Colonic mucosa (tissue), 4 donors: ENCODE data around the gene FCER2. TPM values are rescaled to one million over a fixed set of nuclear protein-coding genes. Genes with fewer than 3 reads are reported as not detected.

Experiments used
- DNase-seq: peaks from one replicate; pipeline ENCODE4 v3.0.0-alpha.2; 2020
- H3K27ac ChIP-seq: fragments of 200-600 bp; one replicate; pipeline ENCODE4 v1.8.0; 2021
- H3K27me3 ChIP-seq: fragments of 200-600 bp; one replicate; pipeline ENCODE4 v1.8.0; 2021
- H3K36me3 ChIP-seq: fragments of 200-600 bp; one replicate; pipeline ENCODE4 v1.8.0; 2021
- H3K4me1 ChIP-seq: fragments of 200-600 bp; one replicate; pipeline ENCODE4 v1.8.0; 2021; ENCODE audit warnings: mild to moderate bottlenecking
- H3K4me3 ChIP-seq: fragments of 200-600 bp; one replicate; pipeline ENCODE4 v1.8.0; 2021
- H3K9ac ChIP-seq, 2 donors: one replicate each; pipeline ENCODE4 v1.7.0; 2013; ENCODE audit warnings: control low read depth in 2 of 2, low read depth in 2 of 2, low read length in 2 of 2
- H3K9me3 ChIP-seq: fragments of 200-600 bp; one replicate; pipeline ENCODE4 v1.8.0; 2021
- intact Hi-C: fragments of 100-400 bp; cut with DNase I; formaldehyde crosslinking; loops from one replicate; pipeline ENCODE4 v1.14.1; 2022
- total RNA-seq, 2 donors: library from RNA; stranded (reverse); fragmentation: NEBNext Ultra II Directional in 1 of 2; extraction: Animal tissue kit (Norgen Biotek cat#: 25700) in 1 of 2; gene quantifications; one replicate each; pipeline ENCODE4 v1.2.1, GENCODE V29; 2021
- TF ChIP-seq, protein P1 (sequence below): fragments of 200-600 bp; IDR thresholded peaks from one replicate; pipeline ENCODE4 v1.8.0; 2022; ENCODE audit warnings: antibody characterized with exemption, mild to moderate bottlenecking
- donor health status: healthy.
- donor health status: DM: no; HTN: no; CAD: no.
- donor health status: DM: no; HTN: no; CAD: no.

The FCER2 gene
- total RNA-seq, 2 donors from 2014 or later = 0.35 to 1.3 TPM

DNA sequence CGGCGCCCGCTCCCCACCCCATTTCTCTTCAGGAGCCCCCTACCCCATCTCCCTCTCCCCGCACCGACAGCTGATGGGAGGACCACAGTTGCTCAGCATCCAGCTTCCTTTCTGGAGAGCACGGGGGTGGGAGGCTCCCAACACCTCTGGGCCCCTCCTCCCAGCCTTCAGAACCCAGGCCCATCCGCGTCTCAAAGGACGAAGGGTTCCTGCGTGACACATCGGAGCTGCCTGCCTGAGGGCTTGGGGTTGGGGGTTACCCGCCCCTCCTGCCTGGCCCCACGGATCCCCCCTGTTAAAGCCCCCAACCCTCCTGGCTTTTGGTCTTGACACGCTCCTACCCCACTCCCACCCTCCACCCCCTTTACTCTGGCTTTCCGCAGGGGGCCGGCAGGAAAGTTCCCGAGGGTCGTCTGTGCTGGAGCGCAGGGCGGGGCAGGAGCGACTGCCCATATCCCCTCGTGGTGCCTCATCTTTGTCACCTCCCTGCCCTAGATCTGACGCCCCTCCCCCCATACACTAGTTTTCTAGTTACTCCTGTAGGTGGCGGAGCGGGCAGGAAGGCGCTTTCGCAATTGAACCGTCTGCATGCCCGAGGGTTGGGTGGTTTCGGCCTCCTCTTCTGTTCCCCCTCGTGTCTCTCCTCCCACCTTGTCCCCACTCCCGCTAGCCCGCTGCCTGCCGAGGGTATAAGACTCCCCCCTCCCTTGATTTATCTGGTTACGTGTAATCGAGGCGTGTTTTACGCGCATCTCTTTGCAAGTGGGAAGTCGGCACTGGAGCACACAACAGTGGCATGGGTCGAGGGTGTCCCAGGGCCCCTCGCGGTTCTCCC is 20.4 kb downstream of the FCER2 start:
- Histone ChIP-seq H3K9me3 (no peaks in the 10 kb centered on the region), H3K27me3 (no peaks in the 10 kb centered on the region), H3K27ac (peak overlapping the region; percentile 82), H3K4me3 (peak overlapping the region; percentile 83), H3K4me1 (no peaks in the 10 kb centered on the region), H3K36me3 (no peaks in the 10 kb centered on the region), H3K9ac (peak overlapping the region; percentile 90 to 99)
- intact Hi-C loops = loop anchor here (2.0 kb wide), 2 partner anchors 113 to 117 kb away; no protein-coding TSS in a partner anchor
- TF ChIP-seq, protein P1, sequence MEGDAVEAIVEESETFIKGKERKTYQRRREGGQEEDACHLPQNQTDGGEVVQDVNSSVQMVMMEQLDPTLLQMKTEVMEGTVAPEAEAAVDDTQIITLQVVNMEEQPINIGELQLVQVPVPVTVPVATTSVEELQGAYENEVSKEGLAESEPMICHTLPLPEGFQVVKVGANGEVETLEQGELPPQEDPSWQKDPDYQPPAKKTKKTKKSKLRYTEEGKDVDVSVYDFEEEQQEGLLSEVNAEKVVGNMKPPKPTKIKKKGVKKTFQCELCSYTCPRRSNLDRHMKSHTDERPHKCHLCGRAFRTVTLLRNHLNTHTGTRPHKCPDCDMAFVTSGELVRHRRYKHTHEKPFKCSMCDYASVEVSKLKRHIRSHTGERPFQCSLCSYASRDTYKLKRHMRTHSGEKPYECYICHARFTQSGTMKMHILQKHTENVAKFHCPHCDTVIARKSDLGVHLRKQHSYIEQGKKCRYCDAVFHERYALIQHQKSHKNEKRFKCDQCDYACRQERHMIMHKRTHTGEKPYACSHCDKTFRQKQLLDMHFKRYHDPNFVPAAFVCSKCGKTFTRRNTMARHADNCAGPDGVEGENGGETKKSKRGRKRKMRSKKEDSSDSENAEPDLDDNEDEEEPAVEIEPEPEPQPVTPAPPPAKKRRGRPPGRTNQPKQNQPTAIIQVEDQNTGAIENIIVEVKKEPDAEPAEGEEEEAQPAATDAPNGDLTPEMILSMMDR = peak; percentile 43
- peak; percentile 88 for DNase-seq

DNA sequence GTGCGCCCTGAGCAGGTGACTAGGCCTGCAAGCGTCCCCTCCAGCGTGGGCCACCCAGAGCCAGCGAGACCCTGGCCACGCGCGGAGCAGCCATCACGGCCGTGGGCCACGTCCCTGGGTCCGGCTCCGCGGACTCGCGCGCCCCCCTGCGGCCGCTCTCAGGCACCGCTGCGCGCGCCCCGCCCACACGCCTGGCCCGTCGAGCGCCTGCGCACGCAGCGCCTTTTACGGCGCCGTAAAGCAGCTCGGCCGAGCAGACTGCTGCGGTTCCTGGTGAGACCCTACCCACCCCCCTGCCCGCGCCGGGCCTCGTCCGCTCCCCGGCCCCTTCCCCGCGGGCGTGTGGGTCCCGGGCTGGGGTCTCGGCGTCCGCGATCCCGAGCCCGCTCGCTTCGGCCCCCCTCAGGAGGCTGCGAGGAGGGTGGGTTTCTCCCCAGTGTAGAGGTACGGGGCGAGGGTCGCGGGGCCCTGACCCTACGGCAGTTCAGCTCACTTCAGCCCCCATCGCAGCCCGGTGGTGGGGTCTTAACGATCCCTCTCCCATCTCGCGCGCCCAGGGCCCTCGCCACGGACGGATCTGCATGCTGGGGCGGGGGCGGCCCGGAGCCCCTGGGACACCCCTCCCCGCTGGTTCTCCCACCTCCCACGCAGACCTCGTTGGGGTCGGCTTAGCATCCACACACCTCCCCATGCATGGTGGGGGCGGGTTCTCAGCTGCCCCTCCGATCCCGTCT is 21.2 kb downstream of the FCER2 start, which contains the start of gene TRAPPC5:
Gene TRAPPC5 (plus strand): TSS at position 228 of the 734 bp plus-strand sequence. CDS start 1,421 bp downstream, outside the sequence.
- Histone ChIP-seq H3K9ac (peak within 1 kb of the TSS; percentile 90 to 99), H3K4me1 (no peaks in the 10 kb centered on the region), H3K27me3 (no peaks in the 10 kb centered on the region), H3K9me3 (no peaks in the 10 kb centered on the region), H3K27ac (peak within 1 kb of the TSS; percentile 82), H3K4me3 (peak within 1 kb of the TSS; percentile 83), H3K36me3 (no peaks in the 10 kb centered on the region)
- intact Hi-C loops = loop anchor here (2.0 kb wide), 1 partner anchor 112 kb away; no protein-coding TSS in a partner anchor
- peak; percentile 87 for DNase-seq
- TF ChIP-seq, protein P1 = peak; percentile 95

DNA sequence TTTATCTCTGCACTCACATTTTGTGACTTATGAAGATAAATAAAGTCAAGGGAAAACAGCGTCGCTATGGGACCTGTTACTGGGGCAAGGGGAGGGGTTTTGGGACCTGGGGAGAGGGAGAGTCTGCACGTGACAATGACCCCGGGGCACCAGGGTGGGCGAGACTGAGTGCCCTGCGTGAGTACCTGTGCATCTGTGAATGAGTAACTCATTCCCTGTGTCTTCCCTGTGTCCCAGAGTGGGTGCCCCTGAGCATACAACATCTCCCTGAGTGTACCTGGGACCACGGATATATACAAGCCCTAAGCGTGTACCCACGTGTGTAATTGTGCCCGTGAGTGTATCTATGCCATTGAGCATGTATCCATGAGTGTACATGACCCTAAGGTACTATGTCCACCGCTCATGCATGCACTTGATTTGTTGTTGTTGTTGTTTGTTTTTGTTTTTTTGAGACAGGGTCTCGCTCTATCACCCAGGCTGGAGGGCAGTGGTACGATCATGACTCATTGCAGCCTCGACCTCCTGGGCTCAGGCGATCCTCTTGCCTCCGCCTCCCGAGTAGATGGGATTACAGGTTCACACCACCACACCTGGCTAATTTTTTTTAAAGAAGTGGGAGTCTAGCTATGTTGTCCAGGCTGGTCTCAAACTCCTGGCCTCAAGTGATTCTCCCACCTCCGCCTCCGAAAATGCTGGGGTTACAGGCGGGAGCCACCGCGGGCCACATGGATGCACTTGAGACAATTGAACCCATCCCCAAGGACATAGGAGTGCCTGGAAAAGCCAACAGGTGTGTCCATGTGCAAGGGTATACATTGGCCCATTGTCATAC is 21.9 kb downstream of the FCER2 start:
- Histone ChIP-seq H3K9ac (peak overlapping the region; percentile 90 to 99), H3K4me1 (no peaks in the 10 kb centered on the region), H3K36me3 (no peaks in the 10 kb centered on the region), H3K9me3 (no peaks in the 10 kb centered on the region), H3K27ac (no peak overlapping the region), H3K27me3 (no peaks in the 10 kb centered on the region), H3K4me3 (peak overlapping the region; percentile 83)
- TF ChIP-seq, protein P1 = no peak
- intact Hi-C loops = loop anchor here (2.0 to 10.0 kb wide), 2 partner anchors 111 to 325 kb away; no protein-coding TSS in a partner anchor
- DNase-seq = no peak

DNA sequence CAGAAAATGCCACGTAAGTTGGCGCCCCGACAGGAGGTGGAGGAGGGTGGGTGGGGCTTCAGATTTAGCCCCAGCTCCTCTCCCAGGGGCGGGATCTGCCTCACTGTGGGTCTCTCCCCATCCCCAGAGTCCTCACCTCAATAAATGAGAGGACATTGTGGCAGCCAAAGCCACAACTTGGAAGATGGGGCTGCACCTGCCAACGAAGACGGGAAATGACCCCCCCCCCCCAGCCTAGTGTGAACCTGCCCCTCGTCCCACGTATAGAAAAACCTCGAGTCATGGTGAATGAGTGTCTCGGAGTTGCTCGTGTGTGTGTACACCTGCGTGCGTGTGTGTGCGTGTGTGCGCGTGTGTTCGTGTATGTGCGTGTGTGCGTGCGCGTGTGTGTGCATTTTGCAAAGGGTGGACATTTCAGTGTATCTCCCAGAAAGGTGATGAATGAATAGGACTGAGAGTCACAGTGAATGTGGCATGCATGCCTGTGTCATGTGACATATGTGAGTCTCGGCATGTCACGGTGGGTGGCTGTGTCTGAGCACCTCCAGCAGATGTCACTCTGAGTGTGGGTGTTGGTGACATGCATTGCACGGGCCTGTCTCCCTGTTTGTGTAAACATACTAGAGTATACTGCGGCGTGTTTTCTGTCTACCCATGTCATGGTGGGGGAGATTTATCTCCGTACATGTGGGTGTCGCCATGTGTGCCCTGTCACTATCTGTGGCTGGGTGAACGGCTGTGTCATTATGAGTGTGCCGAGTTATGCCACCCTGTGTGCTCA is 22.8 kb downstream of the FCER2 start:
- Histone ChIP-seq H3K4me1 (no peaks in the 10 kb centered on the region), H3K27ac (no peak overlapping the region), H3K9ac (no peak overlapping the region), H3K36me3 (no peaks in the 10 kb centered on the region), H3K4me3 (no peak overlapping the region), H3K27me3 (no peaks in the 10 kb centered on the region), H3K9me3 (no peaks in the 10 kb centered on the region)
- no peak for DNase-seq
- intact Hi-C loops = loop anchor here (10.0 kb wide), 1 partner anchor 324 kb away; no protein-coding TSS in a partner anchor
- TF ChIP-seq, protein P1 = no peak
